ENCODE results near the gene SPATA16.
"Not testable (repeated sequence)": the region's sequence is repeated elsewhere in the genome, so short reads cannot be mapped to it uniquely, and the experiment has no call there.

Gene SPATA16

DNA sequence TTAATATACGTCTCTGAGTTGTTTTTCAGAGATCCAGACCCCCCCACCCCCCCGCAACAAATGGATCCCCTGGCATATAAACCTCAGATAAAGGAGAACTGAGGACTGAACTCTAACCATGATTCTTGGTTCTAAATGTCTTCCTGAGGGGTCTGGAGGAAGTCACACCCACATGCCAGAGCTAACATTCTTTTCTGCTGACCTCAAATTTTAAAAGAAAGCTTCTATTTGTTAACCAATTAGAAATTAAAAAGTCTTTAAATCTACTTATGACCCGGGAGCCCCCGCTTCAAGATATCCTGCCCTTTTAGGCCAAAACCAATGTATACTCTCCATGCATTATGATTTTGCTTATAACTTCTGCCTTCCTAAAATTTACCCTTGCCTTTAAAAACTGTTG, 202.2 kb downstream of the SPATA16 start:
- no peak for DNase-seq

GRCh38 chr3:172931746-172932285, 209.2 kb downstream of the SPATA16 start:
- no peak for DNase-seq

DNA sequence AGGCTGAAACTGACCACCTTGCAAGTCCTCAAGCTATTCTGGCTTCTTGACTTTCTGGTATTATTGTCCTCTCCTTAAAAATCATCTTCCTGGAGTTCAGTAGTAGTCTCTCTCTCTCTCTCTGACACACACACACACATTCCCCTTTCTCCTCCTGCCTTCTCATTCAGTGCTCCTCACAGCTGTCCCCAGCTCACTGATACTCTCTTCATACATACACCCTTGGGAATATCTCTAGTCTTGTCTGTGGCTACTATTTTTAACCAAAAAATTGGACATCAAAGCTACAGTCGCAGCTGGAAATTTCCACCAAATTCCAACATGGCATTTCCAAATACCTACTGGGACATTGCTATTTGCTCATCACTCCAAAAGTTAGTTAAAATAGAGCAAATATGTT, 211.6 kb downstream of the SPATA16 start:
- no peak for DNase-seq

DNA sequence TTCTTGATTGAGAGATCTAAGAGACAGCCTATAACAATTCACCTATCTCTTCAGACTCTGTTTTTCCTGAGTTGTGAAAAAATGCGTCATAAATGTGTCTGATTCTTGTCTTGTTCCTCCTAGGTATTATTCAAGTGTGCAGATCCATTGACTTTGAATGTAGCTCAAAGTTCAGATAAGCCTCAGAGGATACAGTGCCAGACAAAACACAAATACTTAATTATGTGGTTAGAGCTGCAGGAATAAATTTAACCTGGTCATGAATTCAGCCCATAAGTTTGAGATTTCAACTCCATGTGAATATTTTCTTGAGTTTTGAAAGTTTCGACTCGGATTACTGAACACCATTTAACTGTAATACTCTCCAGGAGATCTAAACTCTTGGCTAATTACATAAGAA, 216.5 kb downstream of the SPATA16 start:
- DNase-seq = no peak

GRCh38 chr3:172919297-172919683, 221.7 kb downstream of the SPATA16 start:
- no peak for DNase-seq

DNA sequence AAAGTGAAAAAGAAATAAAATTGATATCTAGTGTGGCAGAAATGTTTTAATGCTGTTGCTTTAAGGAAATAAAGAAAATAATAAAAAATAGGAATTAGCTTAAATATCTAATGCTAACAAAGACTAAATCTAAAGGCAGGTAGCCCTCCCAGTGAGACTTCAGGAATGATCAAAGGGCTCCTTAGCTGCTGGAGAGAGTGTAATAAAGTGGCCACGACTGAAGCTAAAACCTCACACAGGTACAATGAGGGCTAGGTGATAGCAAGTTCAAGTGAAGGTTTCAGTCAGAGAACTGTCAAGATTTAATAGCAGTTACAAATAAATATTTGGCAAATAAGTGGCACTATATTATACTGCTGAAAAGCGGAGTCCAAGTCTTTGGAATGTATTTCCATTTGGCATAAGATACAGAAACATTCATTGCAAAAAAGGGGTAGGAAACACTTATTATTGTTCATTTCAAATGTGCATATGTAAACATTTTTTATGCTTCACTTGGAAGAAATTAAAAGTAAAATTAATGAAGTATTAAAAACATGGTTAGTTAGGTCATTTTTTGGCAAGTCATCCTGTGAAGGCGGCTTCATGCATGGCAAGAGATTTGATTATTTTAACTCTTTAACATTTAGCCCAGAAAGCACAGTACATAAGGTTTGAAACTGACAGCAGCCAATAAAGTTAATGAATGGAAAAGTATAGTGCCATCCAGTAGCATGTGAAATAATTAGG, 222.3 kb downstream of the SPATA16 start:
- no peak for DNase-seq

DNA sequence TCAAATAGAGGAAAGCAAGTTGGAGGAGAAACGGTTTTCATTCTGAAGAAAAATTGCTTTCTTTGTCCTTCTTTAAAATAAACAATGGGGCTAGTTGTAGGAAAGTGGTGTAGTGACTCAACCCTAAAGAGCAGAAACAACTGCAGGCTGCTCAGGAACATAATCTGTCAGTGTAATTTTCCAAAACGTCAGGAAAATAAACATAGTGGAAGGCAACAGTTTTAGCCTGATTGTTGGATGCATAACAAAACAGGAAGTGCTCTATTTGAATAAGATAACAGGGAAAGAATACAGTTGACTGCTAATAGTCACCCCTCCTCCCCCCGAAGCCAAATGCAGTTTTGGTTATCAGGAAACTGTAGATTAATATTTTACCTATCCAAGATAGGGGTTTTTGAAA, 222.9 kb downstream of the SPATA16 start:
- no peak for DNase-seq

DNA sequence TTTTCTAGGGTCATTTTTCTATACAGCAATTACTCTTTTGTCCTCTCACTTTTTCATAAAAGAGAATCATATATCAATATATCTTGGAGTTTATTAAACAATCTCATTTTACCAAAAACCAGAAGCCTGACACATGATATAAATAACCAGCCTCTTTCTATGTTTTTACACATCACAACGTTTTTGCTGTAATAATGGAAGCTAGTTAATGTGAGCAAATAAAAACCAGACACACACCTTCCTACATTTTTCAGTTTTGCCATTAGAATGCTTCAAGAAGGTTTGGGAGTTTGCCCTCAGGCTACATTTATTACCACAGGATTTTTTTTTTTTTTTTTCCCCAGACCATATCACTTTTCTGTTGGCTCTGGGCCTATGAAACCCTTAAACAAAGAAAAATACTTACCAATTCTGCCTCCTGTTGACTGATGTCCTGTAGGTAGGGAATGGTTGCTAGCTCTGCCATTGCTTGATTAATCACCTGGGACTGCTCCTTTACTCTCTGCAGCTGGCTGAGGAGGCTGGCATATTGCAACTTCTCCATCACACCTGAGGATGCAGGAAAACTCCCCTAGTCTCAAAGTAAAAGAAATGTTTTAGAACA, 225.0 kb downstream of the SPATA16 start:
- no peak for DNase-seq

- no peak for DNase-seq
These were observed 226.2 kb downstream of the SPATA16 start for GRCh38 chr3:172914854-172915253.

DNA sequence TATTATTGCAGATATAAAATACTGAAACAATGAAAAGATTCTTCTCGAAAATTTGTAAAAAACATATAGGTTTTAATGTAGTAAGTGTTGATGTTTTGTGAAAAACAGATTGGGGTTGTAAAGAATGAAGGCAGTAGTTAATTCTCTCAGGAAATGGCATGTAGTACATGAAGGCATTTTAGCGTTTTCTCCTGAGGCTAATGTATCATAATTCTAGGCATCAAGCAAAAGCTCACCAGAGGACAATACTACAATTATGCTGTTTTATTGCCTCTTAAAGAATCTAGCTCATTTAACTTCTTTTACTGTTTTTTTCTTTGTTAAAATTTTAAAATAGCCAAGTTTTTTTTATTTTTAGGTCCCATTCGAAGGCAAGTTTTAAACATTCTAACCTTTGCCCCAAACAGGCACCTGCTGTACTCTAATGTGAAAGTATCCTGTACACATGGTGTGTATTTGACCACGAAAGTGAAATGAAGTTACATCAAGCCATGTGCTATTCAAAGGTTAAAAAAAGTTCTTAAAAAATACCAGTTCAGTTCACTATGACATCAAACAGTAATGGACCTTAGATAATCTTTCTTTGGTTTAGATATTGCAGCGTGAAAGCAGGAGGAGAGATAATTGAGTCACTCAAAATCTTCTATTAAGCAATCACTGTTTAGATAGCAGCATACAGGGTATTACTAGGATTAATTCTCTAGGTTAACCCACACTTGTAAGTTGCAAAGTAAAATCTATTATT, 227.0 kb downstream of the SPATA16 start:
- no peak for DNase-seq

DNA sequence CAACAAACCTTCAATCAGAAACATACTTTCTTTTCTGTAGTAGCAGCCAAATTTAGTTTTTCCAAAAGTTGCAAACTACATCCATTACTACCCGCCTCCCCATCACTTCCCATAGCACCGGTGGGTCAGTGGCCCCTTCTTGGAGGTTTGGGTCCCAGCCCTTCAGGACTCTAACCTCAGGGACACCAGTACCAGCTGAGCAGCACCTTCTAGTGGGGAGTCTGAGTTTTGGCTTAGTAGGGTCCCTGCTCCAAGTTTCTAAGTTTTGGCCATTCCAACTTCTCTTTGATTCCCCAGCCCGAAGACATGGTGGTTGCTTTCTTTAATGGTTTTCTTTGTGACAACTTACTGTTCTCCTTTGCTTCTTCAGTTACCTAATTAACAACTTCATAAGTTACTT, 229.9 kb downstream of the SPATA16 start:
- DNase-seq = no peak

- no peak for DNase-seq
These were observed 232.2 kb downstream of the SPATA16 start for GRCh38 chr3:172908771-172909270.

GRCh38 chr3:172905451-172905850, 235.6 kb downstream of the SPATA16 start:
- DNase-seq = no peak

DNA sequence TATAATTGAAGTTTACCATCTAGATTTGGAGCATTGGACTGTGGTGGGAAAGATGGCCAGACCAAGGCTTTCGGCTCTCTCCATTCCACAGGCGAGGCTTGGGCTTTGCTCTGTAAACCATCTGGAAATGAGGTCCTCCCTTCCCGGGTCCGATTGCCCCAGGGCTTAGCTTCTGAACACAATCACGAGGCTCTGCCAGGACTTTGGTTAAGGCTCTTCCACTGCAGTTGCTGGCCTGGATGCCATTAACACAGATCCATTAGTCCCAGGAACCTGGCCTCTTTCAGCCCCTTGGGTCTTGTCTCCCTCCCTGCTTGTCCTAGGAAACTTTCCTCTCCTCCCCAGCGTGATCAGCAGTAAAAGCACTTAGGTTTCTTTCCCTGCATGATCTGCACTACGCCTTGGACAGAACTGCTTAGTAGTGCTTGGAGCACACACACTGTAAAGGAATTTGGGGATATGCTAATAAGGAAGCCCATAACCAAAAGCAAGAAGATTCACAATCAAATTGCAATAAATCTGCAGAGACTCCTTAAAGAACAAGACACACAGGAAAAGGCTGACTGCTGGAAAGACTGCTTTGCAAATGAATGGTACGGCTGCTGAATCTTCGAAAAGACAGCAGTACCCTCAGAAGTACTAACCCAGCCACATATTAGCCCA, 236.2 kb downstream of the SPATA16 start:
- no peak for DNase-seq

GRCh38 chr3:172903642-172904320, 237.3 kb downstream of the SPATA16 start:
- DNase-seq = no peak

DNA sequence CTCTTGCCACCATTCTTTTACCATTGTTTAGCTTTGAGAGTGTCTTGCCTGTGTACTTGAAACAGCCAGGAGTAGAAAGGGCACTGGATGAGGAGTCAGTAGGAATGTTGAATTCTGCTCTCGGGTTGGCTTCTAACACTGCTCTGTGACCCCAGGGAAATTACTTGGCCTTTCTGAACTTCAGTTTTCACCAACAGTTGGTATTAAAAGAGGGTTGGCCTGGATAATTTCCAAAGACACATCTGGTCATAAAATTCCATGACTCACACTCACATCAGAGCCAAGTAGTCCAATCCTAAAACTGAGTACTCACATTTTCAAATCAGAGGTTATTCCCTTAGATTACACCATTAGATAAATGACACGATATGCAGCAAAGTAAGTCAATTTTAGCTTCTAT, 248.9 kb downstream of the SPATA16 start:
- DNase-seq = no peak

GRCh38 chr3:172885704-172886103, 255.3 kb downstream of the SPATA16 start:
- DNase-seq = no peak

GRCh38 chr3:172882563-172882962, 258.5 kb downstream of the SPATA16 start:
- DNase-seq = no peak

- not testable (repeated sequence) for DNase-seq
These were observed 261.7 kb downstream of the SPATA16 start for GRCh38 chr3:172879381-172879780.

DNA sequence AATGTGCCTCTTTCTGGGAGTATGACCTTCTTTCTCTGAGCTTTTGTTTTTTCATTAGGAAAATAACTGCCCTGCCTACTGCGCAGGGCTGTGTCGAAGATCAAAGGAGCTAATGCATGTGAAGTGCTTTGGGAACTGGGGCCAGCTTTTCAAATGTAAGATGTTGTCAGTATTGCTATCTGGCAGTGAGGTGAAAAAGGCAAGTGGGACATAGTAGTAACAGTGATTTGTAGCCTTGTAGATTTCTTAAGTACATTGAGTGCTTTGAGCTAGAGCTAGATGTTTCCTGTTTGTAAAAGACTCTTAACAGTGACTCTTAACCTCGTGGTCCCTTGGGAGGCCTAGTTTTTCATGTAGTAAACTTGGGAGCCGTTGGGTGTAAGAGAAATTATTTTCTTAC, 264.0 kb downstream of the SPATA16 start:
- no peak for DNase-seq

DNA sequence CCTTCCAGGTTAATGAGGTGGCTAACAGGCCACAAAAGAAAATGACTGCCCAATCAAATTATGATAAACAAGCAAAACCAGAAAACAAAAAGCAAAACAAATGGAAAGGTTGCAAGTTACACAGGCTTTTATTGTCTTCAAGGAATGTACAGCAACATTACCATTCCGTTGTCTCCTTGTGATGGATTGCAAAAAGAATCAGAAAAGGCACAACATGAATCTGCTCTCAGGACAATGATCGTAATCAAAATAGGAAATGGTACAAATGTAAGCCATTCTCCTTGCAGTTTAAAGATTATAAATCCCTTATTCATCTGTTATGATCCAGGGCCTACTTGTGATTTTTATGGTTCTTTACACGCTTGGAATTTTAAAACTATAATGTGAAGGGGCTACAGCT, 264.7 kb downstream of the SPATA16 start:
- DNase-seq = no peak

- DNase-seq = no peak
These were observed 266.0 kb downstream of the SPATA16 start for GRCh38 chr3:172875039-172875438.

Measured in stimulated activated CD4-positive, alpha-beta T cell treated with anti-CD3 and anti-CD28 coated beads, Interleukin-4, amount 100 ng/mL, for 1 hour (primary cell).